Right atrium auricular region (tissue), 2 donors: ENCODE data around the gene NGEF. TPM values are rescaled to one million over a fixed set of nuclear protein-coding genes. Genes with fewer than 3 reads are reported as not detected.
A peak's percentile ranks its signal among the peaks of the same experiment; 100 is the strongest.

Source experiments
- DNase-seq: peaks from one replicate; pipeline ENCODE4 v3.0.0-alpha.2; 2019; ENCODE audit warnings: low spot score
- H3K27ac ChIP-seq, 2 donors: fragments of 200-600 bp; sonication (generic); 1 replicate in 1 of 2; 2 replicates in 1 of 2; pipeline ENCODE4 v1.5.1; 2016 to 2019
- H3K27me3 ChIP-seq, 2 donors: fragments of 200-600 bp; sonication (generic); one replicate each; pipeline versions ENCODE4 v1.5.1 to v1.6.0; 2017 to 2019
- H3K36me3 ChIP-seq: fragments of 200-600 bp; sonication (generic); one replicate; pipeline ENCODE4 v1.5.1; 2016
- H3K4me1 ChIP-seq, 2 donors: fragments of 200-600 bp; sonication (generic); one replicate each; pipeline versions ENCODE4 v1.5.1 to v1.6.0; 2017 to 2019
- H3K4me3 ChIP-seq, 2 donors: fragments of 200-600 bp; sonication (generic); 1 replicate in 1 of 2; 2 replicates in 1 of 2; pipeline ENCODE4 v1.5.1; 2017 to 2019; ENCODE audit warnings: mild to moderate bottlenecking in 1 of 2, moderate library complexity in 1 of 2
- H3K9me3 ChIP-seq, 2 donors: fragments of 200-600 bp; sonication (generic); one replicate each; pipeline ENCODE4 v1.5.1; 2019
- CTCF ChIP-seq, 2 donors: fragments of 200-600 bp; sonication (generic); IDR thresholded peaks; one replicate each; pipeline ENCODE4 v1.5.1; 2019; ENCODE audit warnings: antibody characterized with exemption in 2 of 2
- total RNA-seq, 2 donors: library from RNA; depleted of rRNA; stranded (reverse); fragments of >200 nt; gene quantifications; one replicate each; pipeline ENCODE4 v1.1.0, GENCODE V29; 2016

Gene NGEF
- total RNA-seq, 2 donors from 2014 or later = 1.4 to 4.8 TPM

GRCh38 chr2:233059797-233060500, 46.9 kb upstream of the NGEF start, which contains the start of gene INPP5D:
Gene INPP5D, plus strand, starts transcription at chr2:233060342. Its CDS starts 137 bp downstream, at chr2:233060479.
- DNase-seq = peak; percentile 73
- H3K4me1 ChIP-seq = peaks cover 0 to 41% of the 10 kb centered on the region in 2 donors
- H3K27me3 ChIP-seq = no peaks in the 10 kb centered on the region
- peak within 1 kb of the TSS; percentile 72 to 77 for H3K27ac ChIP-seq
- no peak for TF ChIP-seq CTCF (IDR thresholded peaks at IDR 0.05)
- H3K9me3 ChIP-seq = no peaks in the 10 kb centered on the region
- H3K36me3 ChIP-seq = no peaks in the 10 kb centered on the region
- peak within 1 kb of the TSS; percentile 26 to 52 for H3K4me3 ChIP-seq

GRCh38 chr2:233059547-233059796, 46.4 kb upstream of the NGEF start:
- Histone ChIP-seq H3K27me3 (no peaks in the 10 kb centered on the region), H3K4me3 (peak overlapping the region in 1 of 2 donors; percentile 52), H3K9me3 (no peaks in the 10 kb centered on the region), H3K36me3 (no peaks in the 10 kb centered on the region), H3K27ac (peak overlapping the region; percentile 72 to 77), H3K4me1 (peaks cover 0 to 41% of the 10 kb centered on the region in 2 donors)
- no peak for DNase-seq
- no peak for TF ChIP-seq CTCF (IDR thresholded peaks at IDR 0.05)

GRCh38 chr2:233058717-233059546, 45.9 kb upstream of the NGEF start:
- Histone ChIP-seq H3K36me3 (no peaks in the 10 kb centered on the region), H3K27me3 (no peaks in the 10 kb centered on the region), H3K4me1 (peaks cover 0 to 41% of the 10 kb centered on the region in 2 donors), H3K4me3 (no peak overlapping the region), H3K27ac (peak overlapping the region; percentile 72 to 77), H3K9me3 (no peaks in the 10 kb centered on the region)
- DNase-seq = no peak
- TF ChIP-seq CTCF (IDR thresholded peaks at IDR 0.05) = no peak

GRCh38 chr2:233056961-233057605, 44.0 kb upstream of the NGEF start:
- Histone ChIP-seq H3K9me3 (no peaks in the 10 kb centered on the region), H3K27me3 (no peaks in the 10 kb centered on the region), H3K27ac (no peak overlapping the region), H3K4me1 (peaks cover 0 to 30% of the 10 kb centered on the region in 2 donors), H3K4me3 (no peak overlapping the region), H3K36me3 (no peaks in the 10 kb centered on the region)
- DNase-seq = no peak
- TF ChIP-seq CTCF (IDR thresholded peaks at IDR 0.05) = no peak

- Histone ChIP-seq H3K9me3 (no peaks in the 10 kb centered on the region), H3K27ac (no peak overlapping the region)
- no peak for DNase-seq
These were observed 42.3 kb upstream of the NGEF start for GRCh38 chr2:233055362-233055761.

More at GRCh38 chr2:233055362-233055761, 42.3 kb upstream of the NGEF start:
- H3K27me3 ChIP-seq = no peaks in the 10 kb centered on the region
- peaks cover 0 to 30% of the 10 kb centered on the region in 2 donors for H3K4me1 ChIP-seq
- no peaks in the 10 kb centered on the region for H3K36me3 ChIP-seq
- TF ChIP-seq CTCF (IDR thresholded peaks at IDR 0.05) = no peak
- no peak overlapping the region for H3K4me3 ChIP-seq
